Naive B cell (primary cell): ENCODE measurements around the gene CCDC68. TPM values are rescaled to one million over a fixed set of nuclear protein-coding genes. Genes with fewer than 3 reads are reported as not detected.

Experiments used
- polyA plus RNA-seq, 6 donors: library from polyadenylated mRNA; unstranded; fragments of 300-500 nt; fragmentation: Illumina TruSeq; gene quantifications; one replicate each; pipeline ENCODE4 v1.2.3, GENCODE V29; 2021; ENCODE audit warnings: low read depth in 6 of 6

Gene CCDC68
- polyA plus RNA-seq, 6 donors from 2014 or later: not detected

Other genes with a start within 250 kb of the CCDC68 start
- gene RAB27B, start 131.0 kb downstream of the CCDC68 start, polyA plus RNA-seq: under 1 TPM in 5 of 6 donors, not detected in 1; 0.03 to 0.72 (median 0.36) TPM